22Rv1 (cell line): ENCODE measurements around the gene GPR89A.
"Not testable (repeated sequence)": the region's sequence is repeated elsewhere in the genome, so short reads cannot be mapped to it uniquely, and the experiment has no call there.

ENCODE experiments used
- H3K27ac ChIP-seq: fragments of 450-650 bp; 2 replicates; pipeline ENCODE4 v1.5.1; 2017
- ZFX ChIP-seq: fragments of 450-650 bp; IDR thresholded peaks from 2 replicates; pipeline ENCODE4 v1.6.1; 2017; ENCODE audit warnings: antibody characterized with exemption, borderline replicate concordance
- TF ChIP-seq, protein P1 (sequence below): fragments of 450-650 bp; IDR thresholded peaks from 2 replicates; pipeline ENCODE4 v1.5.1; 2017; ENCODE audit warnings: mild to moderate bottlenecking

Gene GPR89A

DNA sequence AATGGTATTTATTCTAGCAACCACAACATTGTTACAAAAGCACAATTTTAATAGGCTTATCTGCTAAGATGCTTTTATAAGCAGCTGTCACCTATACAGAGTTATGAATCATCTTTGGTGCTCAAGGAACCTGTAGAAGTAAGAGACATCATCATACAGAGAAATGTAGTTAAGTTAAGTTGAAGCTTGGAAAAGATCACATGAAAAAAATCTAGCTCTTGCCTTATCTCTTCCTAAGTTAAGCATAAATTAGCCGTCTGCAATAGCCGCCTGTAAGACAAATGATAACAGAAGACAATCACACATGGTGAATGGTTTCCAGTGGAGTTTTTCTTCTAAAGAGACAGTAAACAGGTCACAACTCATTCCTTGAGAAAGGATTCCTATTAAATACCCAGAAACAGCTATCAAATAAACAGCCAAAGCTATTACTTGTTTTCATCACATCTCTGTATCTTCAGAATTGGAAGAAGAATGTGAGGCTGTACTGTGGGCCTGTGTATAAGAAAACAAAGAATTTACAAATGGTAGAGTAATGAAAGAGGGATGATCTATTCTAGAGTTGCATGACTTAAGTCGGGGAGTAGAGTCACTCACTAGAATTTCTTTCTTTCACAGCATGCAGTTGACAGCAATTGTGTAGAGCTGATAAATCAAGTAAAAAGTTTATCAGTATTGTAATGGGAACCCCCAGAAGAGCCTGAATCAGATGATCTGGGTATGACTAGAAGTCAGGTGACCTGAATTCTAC lies 63.4 kb downstream of the GPR89A start:
- not testable (repeated sequence) for H3K27ac ChIP-seq

DNA sequence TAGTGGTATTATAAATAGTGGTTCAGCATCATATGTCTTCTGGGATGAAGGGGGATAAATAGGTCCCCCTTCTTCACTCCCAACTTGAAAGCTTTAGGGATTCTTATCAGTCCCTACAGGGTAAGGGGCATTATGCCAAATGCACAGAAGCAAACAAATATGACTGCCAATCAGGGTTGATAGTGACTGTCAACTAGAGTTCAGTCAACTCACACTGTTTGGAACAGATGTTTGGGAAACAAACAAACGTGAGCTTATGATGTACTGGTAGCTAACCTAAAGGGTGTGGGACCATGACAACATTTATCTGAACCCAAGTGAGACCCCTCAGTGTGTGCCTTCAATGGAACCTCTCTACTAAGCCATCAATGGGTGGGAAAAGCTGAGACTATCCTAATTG lies 65.4 kb downstream of the GPR89A start:
- H3K27ac ChIP-seq = not testable (repeated sequence)

GRCh38 chr1:145684858-145685257 lies 77.1 kb downstream of the GPR89A start:
- not testable (repeated sequence) for H3K27ac ChIP-seq

DNA sequence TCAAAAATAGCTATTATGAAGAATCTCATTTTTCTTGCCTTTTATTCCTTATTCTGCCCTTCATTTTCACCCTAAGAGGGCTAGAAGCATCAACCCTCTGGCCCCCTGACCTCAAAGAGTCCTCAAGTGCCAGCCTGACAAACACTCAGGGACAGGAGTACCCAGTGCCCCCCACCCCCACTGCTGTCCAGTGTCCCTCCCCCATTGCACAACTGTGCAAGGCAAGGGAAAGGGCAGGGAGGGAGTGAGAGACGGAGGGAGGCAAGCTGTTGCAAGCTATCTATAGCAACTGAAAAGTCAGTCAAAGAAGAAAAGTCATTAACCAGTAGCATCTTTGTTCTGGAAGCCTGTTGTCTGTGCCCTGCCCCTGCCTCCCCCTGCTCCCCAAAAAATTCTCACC lies 78.3 kb downstream of the GPR89A start:
- H3K27ac ChIP-seq = not testable (repeated sequence)

- no peak overlapping the region for H3K27ac ChIP-seq
- TF ChIP-seq, protein P1, sequence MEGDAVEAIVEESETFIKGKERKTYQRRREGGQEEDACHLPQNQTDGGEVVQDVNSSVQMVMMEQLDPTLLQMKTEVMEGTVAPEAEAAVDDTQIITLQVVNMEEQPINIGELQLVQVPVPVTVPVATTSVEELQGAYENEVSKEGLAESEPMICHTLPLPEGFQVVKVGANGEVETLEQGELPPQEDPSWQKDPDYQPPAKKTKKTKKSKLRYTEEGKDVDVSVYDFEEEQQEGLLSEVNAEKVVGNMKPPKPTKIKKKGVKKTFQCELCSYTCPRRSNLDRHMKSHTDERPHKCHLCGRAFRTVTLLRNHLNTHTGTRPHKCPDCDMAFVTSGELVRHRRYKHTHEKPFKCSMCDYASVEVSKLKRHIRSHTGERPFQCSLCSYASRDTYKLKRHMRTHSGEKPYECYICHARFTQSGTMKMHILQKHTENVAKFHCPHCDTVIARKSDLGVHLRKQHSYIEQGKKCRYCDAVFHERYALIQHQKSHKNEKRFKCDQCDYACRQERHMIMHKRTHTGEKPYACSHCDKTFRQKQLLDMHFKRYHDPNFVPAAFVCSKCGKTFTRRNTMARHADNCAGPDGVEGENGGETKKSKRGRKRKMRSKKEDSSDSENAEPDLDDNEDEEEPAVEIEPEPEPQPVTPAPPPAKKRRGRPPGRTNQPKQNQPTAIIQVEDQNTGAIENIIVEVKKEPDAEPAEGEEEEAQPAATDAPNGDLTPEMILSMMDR = no peak
- no peak for TF ChIP-seq ZFX
Observed at GRCh38 chr1:145688328-145688727, 80.5 kb downstream of the GPR89A start.

GRCh38 chr1:145688924-145689323 lies 81.1 kb downstream of the GPR89A start:
- H3K27ac ChIP-seq = no peak overlapping the region
- no peak for TF ChIP-seq ZFX
- TF ChIP-seq, protein P1 = no peak

DNA sequence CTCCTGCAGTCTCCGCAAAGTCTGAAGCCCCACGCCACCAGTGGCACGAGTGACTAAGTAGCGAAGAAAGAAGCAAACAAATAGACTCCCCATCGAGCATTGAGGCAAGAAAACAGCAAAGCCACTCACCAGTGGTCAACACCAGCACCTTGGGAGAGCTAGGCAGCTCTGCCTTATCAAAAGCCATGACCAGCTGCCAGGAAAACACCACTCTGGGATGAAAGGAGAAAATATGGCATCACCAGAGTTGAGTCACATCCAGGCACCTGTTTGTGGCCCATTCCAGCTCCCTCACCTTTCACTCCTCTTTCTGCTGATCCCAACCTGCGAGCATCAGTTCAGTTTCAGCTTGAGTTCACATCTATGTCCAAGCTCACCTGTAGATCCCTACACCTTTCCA lies 82.1 kb downstream of the GPR89A start:
- TF ChIP-seq, protein P1 = no peak
- TF ChIP-seq ZFX = no peak
- no peak overlapping the region for H3K27ac ChIP-seq

- no peak overlapping the region for H3K27ac ChIP-seq
- TF ChIP-seq ZFX = no peak
- TF ChIP-seq, protein P1 = no peak
Observed at GRCh38 chr1:145690587-145691558, 83.1 kb downstream of the GPR89A start.

- no peak for TF ChIP-seq ZFX
- TF ChIP-seq, protein P1 = no peak
- H3K27ac ChIP-seq = no peak overlapping the region
Observed at GRCh38 chr1:145692785-145693443, 85.1 kb downstream of the GPR89A start.
